WTC11 (cell line): ENCODE data around the gene ENO3. TPM values are rescaled to one million over a fixed set of nuclear protein-coding genes. Genes with fewer than 3 reads are reported as not detected.

Source experiments
- ATAC-seq: fragments of 200-7000 bp; cut with Tn5 transposase; 2 replicates; pipeline ENCODE4 v1.10.0; 2021; ENCODE audit warnings: mild to moderate bottlenecking, moderate library complexity
- CTCF ChIA-PET: fragments of 300-600 bp; sonication (Branson Sonifier 250); formaldehyde crosslinking; loops from one replicate; lab custom pipeline; 2021; ENCODE audit warnings: antibody characterized with exemption; lab: Charles Lee
- POLR2A ChIA-PET: fragments of 350-600 bp; sonication (Branson Sonifier 250); formaldehyde crosslinking; loops from one replicate; lab custom pipeline; 2021; ENCODE audit warnings: antibody characterized with exemption; lab: Charles Lee
- DNase-seq: peaks from one replicate; pipeline ENCODE4 v3.0.0; 2021; ENCODE audit warnings: low spot score
- H3K27ac Mint-ChIP-seq: 2 replicates; pipeline ENCODE4 v1.8.0; 2021; ENCODE audit warnings: mixed read lengths
- H3K27me3 Mint-ChIP-seq: 2 replicates; pipeline ENCODE4 v1.8.0; 2021; ENCODE audit warnings: low read depth, mild to moderate bottlenecking, moderate library complexity, mixed read lengths
- H3K36me3 Mint-ChIP-seq: 2 replicates; pipeline ENCODE4 v1.8.0; 2021; ENCODE audit warnings: mixed read lengths
- H3K4me1 Mint-ChIP-seq: 2 replicates; pipeline ENCODE4 v1.8.0; 2022; ENCODE audit warnings: mixed read lengths
- H3K4me3 Mint-ChIP-seq: 2 replicates; pipeline ENCODE4 v1.8.0; 2021; ENCODE audit warnings: mild to moderate bottlenecking, moderate library complexity, mixed read lengths
- H3K9me3 Mint-ChIP-seq: 2 replicates; pipeline ENCODE4 v1.8.0; 2021; ENCODE audit warnings: mixed read lengths
- CBFB ChIP-seq: sonication (generic); formaldehyde crosslinking; IDR thresholded peaks from 2 replicates; pipeline ENCODE4 v1.8.1; 2022; ENCODE audit warnings: mild to moderate bottlenecking, low read depth, missing genetic modification reagents
- ELF4 ChIP-seq: sonication (generic); formaldehyde crosslinking; IDR thresholded peaks from 2 replicates; pipeline ENCODE4 v1.8.1; 2022; ENCODE audit warnings: low read depth, mild to moderate bottlenecking, moderate library complexity, missing genetic modification reagents
- ETV6 ChIP-seq: sonication (generic); formaldehyde crosslinking; IDR thresholded peaks from 2 replicates; pipeline ENCODE4 v1.8.1; 2022; ENCODE audit warnings: mild to moderate bottlenecking, missing genetic modification reagents
- FOXJ3 ChIP-seq: sonication (generic); formaldehyde crosslinking; IDR thresholded peaks from 2 replicates; pipeline ENCODE4 v1.9.0; 2021; ENCODE audit warnings: missing genetic modification reagents, mild to moderate bottlenecking, borderline replicate concordance
- GRHL2 ChIP-seq: fragments of 250-450 bp; sonication (Bioruptor Pico); IDR thresholded peaks from 2 replicates; pipeline ENCODE4 v1.8.0; 2022; ENCODE audit warnings: mild to moderate bottlenecking, moderate library complexity; ENCODE audit not compliant: insufficient replicate concordance, severe bottlenecking
- JUN ChIP-seq: sonication (generic); formaldehyde crosslinking; IDR thresholded peaks from 2 replicates; pipeline ENCODE4 v1.8.0; 2023; ENCODE audit warnings: mild to moderate bottlenecking, missing genetic modification reagents
- KAT7 ChIP-seq: sonication (generic); formaldehyde crosslinking; IDR thresholded peaks from 2 replicates; pipeline ENCODE4 v1.8.1; 2023; ENCODE audit warnings: missing genetic modification reagents, mild to moderate bottlenecking, borderline replicate concordance
- MXD4 ChIP-seq: fragments of 250-450 bp; sonication (Bioruptor Pico); IDR thresholded peaks from 2 replicates; pipeline ENCODE4 v1.8.0; 2021; ENCODE audit warnings: mild to moderate bottlenecking, moderate library complexity, borderline replicate concordance
- PRRX2 ChIP-seq: fragments of 250-450 bp; sonication (Bioruptor Pico); IDR thresholded peaks from 2 replicates; pipeline ENCODE4 v1.8.0; 2021; ENCODE audit warnings: mild to moderate bottlenecking
- SMAD3 ChIP-seq: sonication (generic); formaldehyde crosslinking; IDR thresholded peaks from 2 replicates; pipeline ENCODE4 v1.8.0; 2022; ENCODE audit warnings: missing genetic modification reagents, mild to moderate bottlenecking, borderline replicate concordance
- ZNF263 ChIP-seq: sonication (generic); formaldehyde crosslinking; IDR thresholded peaks from 2 replicates; pipeline ENCODE4 v1.8.1; 2022; ENCODE audit warnings: low read depth, mild to moderate bottlenecking, moderate library complexity, missing genetic modification reagents
- ZNF317 ChIP-seq: sonication (generic); formaldehyde crosslinking; IDR thresholded peaks from 2 replicates; pipeline ENCODE4 v1.8.1; 2023; ENCODE audit warnings: low read depth, mild to moderate bottlenecking, moderate library complexity, missing genetic modification reagents, borderline replicate concordance
- ZNF423 ChIP-seq: fragments of 250-450 bp; sonication (Bioruptor Pico); IDR thresholded peaks from 2 replicates; pipeline ENCODE4 v2.1.2; 2022; ENCODE audit warnings: mild to moderate bottlenecking, moderate library complexity
- total RNA-seq: library from RNA; stranded (reverse); gene quantifications from 3 replicates; pipeline ENCODE4 v1.2.3, GENCODE V29; 2021
- TF ChIP-seq, protein P1 (sequence below): sonication (generic); formaldehyde crosslinking; IDR thresholded peaks from 2 replicates; pipeline ENCODE4 v1.8.0; 2023; ENCODE audit warnings: mild to moderate bottlenecking, missing genetic modification reagents
- TF ChIP-seq, protein P2 (sequence below): fragments of 250-450 bp; sonication (Bioruptor Pico); IDR thresholded peaks from 2 replicates; pipeline ENCODE4 v1.9.0; 2021; ENCODE audit warnings: mild to moderate bottlenecking, borderline replicate concordance
- TF ChIP-seq, protein P3 (sequence below): fragments of 200-600 bp; IDR thresholded peaks from 2 replicates; pipeline ENCODE4 v1.8.0; 2022; ENCODE audit warnings: antibody characterized with exemption
- TF ChIP-seq, protein P4 (sequence below): sonication (generic); formaldehyde crosslinking; IDR thresholded peaks from 2 replicates; pipeline ENCODE4 v1.8.1; 2023; ENCODE audit warnings: mild to moderate bottlenecking, missing genetic modification reagents, moderate library complexity
- TF ChIP-seq, protein P5 (sequence below): sonication (generic); formaldehyde crosslinking; conservative IDR thresholded peaks from 2 replicates; pipeline ENCODE4 v1.8.1; 2023; ENCODE audit warnings: mild to moderate bottlenecking, low read depth, missing genetic modification reagents, moderate library complexity
- TF ChIP-seq, protein P6 (sequence below): sonication (generic); formaldehyde crosslinking; IDR thresholded peaks from 2 replicates; pipeline ENCODE4 v1.8.1; 2023; ENCODE audit warnings: mild to moderate bottlenecking, moderate library complexity, missing genetic modification reagents

Gene ENO3
- total RNA-seq, 1 experiment from 2014 or later, result 30.9 TPM

DNA sequence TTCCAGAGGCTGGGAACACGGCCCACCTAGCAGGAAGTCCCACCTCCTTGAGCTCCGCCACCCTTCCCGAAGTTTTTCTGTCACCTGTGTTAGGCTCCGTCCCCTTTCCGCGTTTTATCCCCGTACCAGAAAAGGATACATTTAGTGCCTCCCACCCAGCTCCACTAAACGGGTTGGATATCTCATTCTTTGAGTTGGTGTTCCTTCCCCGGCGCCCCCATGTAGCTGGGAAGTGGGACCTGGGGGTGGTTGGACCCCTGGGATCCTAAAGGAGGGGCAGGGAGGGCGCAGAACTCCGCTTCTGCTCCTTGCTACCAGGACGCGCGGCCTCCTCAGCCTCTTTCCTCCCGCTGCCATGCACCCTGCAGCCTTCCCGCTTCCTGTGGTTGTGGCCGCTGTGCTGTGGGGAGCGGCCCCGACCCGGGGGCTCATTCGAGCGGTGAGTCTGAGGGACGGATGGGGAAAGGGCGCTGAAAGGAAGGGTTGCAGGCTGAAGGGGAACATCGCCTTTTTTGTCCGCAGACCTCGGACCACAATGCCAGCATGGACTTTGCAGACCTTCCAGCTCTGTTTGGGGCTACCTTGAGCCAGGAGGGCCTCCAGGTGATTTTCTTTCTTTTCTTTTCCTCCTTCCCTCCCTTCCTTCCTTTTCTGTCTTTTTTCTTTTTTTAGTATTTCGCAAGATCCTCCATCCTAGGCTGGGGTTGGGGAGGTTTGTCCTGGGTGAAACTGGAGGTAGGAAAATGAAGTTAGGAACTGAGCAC, 10.2 kb upstream of the ENO3 start:
- ATAC-seq (peak; percentile 38), DNase-seq (peak; percentile 70)
- Mint-ChIP-seq H3K9me3 (no peaks in the 10 kb centered on the region), H3K4me1 (peaks cover 32% of the 10 kb centered on the region), H3K4me3 (peak overlapping the region; percentile 96), H3K27me3 (no peaks in the 10 kb centered on the region), H3K27ac (peak overlapping the region; percentile 98), H3K36me3 (peaks cover 51% of the 10 kb centered on the region)
- POLR2A ChIA-PET, result interaction anchor here (0.7 to 2.6 kb wide), 8 partner anchors 8 to 57 kb away, joined by 3 to 38 read pairs (median 3); partner anchors contain the start of genes CHRNE, GP1BA, INCA1 and KIF1C
- CTCF ChIA-PET, result interaction anchor here (0.5 to 2.6 kb wide), 16 partner anchors 10 to 498 kb away, joined by 3 to 38 read pairs (median 5); partner anchors contain the start of genes C1QBP, CAMTA2, CHRNE and ENO3
- TF ChIP-seq, protein P1, sequence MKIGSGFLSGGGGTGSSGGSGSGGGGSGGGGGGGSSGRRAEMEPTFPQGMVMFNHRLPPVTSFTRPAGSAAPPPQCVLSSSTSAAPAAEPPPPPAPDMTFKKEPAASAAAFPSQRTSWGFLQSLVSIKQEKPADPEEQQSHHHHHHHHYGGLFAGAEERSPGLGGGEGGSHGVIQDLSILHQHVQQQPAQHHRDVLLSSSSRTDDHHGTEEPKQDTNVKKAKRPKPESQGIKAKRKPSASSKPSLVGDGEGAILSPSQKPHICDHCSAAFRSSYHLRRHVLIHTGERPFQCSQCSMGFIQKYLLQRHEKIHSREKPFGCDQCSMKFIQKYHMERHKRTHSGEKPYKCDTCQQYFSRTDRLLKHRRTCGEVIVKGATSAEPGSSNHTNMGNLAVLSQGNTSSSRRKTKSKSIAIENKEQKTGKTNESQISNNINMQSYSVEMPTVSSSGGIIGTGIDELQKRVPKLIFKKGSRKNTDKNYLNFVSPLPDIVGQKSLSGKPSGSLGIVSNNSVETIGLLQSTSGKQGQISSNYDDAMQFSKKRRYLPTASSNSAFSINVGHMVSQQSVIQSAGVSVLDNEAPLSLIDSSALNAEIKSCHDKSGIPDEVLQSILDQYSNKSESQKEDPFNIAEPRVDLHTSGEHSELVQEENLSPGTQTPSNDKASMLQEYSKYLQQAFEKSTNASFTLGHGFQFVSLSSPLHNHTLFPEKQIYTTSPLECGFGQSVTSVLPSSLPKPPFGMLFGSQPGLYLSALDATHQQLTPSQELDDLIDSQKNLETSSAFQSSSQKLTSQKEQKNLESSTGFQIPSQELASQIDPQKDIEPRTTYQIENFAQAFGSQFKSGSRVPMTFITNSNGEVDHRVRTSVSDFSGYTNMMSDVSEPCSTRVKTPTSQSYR (CRISPR knock-in tag), result no peak
- TF ChIP-seq SMAD3 (CRISPR knock-in tag), result 0 out of 2 replicates have a peak, but pooled peaks have one; percentile 17
- peak; percentile 76 for TF ChIP-seq ETV6 (CRISPR knock-in tag)

DNA sequence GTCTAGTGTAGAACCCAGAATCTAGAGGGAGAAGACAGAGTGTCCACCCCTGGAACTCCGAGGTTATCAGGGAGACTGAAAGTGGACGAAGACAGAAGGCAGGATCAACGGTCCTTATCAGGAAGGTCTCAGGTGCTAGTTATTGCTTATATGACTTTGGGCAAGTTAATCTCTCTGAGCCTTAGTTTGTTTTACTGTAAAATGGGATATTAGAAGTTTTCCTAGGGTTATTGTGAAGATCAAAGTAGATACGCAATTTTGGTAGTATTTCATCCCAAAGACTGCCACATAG, 9.7 kb upstream of the ENO3 start:
- ChIA-PET POLR2A (interaction anchor here (2.6 kb wide), 1 partner anchor 26 kb away, joined by 38 read pairs; the partner anchor contains the start of gene SPAG7), CTCF (interaction anchor here (0.9 kb wide), 1 partner anchor 37 kb away, joined by 3 read pairs; no protein-coding TSS in a partner anchor)
- H3K9me3 Mint-ChIP-seq, result no peaks in the 10 kb centered on the region
- H3K36me3 Mint-ChIP-seq, result peaks cover 52% of the 10 kb centered on the region
- no peaks in the 10 kb centered on the region for H3K27me3 Mint-ChIP-seq
- peak overlapping the region; percentile 96 for H3K4me3 Mint-ChIP-seq
- H3K27ac Mint-ChIP-seq, result peak overlapping the region; percentile 98
- no peak for DNase-seq
- no peak for ATAC-seq
- peaks cover 36% of the 10 kb centered on the region for H3K4me1 Mint-ChIP-seq
- no peak for TF ChIP-seq ZNF263 (CRISPR knock-in tag)
- no peak for TF ChIP-seq ELF4 (CRISPR knock-in tag)
- no peak for TF ChIP-seq KAT7
- TF ChIP-seq FOXJ3 (CRISPR knock-in tag), result no peak
- TF ChIP-seq CBFB (CRISPR knock-in tag), result no peak
- no peak for TF ChIP-seq ZNF317
- TF ChIP-seq, protein P2, sequence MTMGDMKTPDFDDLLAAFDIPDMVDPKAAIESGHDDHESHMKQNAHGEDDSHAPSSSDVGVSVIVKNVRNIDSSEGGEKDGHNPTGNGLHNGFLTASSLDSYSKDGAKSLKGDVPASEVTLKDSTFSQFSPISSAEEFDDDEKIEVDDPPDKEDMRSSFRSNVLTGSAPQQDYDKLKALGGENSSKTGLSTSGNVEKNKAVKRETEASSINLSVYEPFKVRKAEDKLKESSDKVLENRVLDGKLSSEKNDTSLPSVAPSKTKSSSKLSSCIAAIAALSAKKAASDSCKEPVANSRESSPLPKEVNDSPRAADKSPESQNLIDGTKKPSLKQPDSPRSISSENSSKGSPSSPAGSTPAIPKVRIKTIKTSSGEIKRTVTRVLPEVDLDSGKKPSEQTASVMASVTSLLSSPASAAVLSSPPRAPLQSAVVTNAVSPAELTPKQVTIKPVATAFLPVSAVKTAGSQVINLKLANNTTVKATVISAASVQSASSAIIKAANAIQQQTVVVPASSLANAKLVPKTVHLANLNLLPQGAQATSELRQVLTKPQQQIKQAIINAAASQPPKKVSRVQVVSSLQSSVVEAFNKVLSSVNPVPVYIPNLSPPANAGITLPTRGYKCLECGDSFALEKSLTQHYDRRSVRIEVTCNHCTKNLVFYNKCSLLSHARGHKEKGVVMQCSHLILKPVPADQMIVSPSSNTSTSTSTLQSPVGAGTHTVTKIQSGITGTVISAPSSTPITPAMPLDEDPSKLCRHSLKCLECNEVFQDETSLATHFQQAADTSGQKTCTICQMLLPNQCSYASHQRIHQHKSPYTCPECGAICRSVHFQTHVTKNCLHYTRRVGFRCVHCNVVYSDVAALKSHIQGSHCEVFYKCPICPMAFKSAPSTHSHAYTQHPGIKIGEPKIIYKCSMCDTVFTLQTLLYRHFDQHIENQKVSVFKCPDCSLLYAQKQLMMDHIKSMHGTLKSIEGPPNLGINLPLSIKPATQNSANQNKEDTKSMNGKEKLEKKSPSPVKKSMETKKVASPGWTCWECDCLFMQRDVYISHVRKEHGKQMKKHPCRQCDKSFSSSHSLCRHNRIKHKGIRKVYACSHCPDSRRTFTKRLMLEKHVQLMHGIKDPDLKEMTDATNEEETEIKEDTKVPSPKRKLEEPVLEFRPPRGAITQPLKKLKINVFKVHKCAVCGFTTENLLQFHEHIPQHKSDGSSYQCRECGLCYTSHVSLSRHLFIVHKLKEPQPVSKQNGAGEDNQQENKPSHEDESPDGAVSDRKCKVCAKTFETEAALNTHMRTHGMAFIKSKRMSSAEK (CRISPR knock-in tag), result no peak
- TF ChIP-seq, protein P3, sequence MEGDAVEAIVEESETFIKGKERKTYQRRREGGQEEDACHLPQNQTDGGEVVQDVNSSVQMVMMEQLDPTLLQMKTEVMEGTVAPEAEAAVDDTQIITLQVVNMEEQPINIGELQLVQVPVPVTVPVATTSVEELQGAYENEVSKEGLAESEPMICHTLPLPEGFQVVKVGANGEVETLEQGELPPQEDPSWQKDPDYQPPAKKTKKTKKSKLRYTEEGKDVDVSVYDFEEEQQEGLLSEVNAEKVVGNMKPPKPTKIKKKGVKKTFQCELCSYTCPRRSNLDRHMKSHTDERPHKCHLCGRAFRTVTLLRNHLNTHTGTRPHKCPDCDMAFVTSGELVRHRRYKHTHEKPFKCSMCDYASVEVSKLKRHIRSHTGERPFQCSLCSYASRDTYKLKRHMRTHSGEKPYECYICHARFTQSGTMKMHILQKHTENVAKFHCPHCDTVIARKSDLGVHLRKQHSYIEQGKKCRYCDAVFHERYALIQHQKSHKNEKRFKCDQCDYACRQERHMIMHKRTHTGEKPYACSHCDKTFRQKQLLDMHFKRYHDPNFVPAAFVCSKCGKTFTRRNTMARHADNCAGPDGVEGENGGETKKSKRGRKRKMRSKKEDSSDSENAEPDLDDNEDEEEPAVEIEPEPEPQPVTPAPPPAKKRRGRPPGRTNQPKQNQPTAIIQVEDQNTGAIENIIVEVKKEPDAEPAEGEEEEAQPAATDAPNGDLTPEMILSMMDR, result no peak
- no peak for TF ChIP-seq MXD4 (CRISPR knock-in tag)
- TF ChIP-seq ZNF423, result no peak
- TF ChIP-seq, protein P4, sequence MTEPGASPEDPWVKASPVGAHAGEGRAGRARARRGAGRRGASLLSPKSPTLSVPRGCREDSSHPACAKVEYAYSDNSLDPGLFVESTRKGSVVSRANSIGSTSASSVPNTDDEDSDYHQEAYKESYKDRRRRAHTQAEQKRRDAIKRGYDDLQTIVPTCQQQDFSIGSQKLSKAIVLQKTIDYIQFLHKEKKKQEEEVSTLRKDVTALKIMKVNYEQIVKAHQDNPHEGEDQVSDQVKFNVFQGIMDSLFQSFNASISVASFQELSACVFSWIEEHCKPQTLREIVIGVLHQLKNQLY (CRISPR knock-in tag), result no peak
- TF ChIP-seq, protein P5, sequence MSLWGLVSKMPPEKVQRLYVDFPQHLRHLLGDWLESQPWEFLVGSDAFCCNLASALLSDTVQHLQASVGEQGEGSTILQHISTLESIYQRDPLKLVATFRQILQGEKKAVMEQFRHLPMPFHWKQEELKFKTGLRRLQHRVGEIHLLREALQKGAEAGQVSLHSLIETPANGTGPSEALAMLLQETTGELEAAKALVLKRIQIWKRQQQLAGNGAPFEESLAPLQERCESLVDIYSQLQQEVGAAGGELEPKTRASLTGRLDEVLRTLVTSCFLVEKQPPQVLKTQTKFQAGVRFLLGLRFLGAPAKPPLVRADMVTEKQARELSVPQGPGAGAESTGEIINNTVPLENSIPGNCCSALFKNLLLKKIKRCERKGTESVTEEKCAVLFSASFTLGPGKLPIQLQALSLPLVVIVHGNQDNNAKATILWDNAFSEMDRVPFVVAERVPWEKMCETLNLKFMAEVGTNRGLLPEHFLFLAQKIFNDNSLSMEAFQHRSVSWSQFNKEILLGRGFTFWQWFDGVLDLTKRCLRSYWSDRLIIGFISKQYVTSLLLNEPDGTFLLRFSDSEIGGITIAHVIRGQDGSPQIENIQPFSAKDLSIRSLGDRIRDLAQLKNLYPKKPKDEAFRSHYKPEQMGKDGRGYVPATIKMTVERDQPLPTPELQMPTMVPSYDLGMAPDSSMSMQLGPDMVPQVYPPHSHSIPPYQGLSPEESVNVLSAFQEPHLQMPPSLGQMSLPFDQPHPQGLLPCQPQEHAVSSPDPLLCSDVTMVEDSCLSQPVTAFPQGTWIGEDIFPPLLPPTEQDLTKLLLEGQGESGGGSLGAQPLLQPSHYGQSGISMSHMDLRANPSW, result no peak
- no peak for TF ChIP-seq PRRX2 (CRISPR knock-in tag)
- no peak for TF ChIP-seq JUN (CRISPR knock-in tag)
- TF ChIP-seq, protein P6, sequence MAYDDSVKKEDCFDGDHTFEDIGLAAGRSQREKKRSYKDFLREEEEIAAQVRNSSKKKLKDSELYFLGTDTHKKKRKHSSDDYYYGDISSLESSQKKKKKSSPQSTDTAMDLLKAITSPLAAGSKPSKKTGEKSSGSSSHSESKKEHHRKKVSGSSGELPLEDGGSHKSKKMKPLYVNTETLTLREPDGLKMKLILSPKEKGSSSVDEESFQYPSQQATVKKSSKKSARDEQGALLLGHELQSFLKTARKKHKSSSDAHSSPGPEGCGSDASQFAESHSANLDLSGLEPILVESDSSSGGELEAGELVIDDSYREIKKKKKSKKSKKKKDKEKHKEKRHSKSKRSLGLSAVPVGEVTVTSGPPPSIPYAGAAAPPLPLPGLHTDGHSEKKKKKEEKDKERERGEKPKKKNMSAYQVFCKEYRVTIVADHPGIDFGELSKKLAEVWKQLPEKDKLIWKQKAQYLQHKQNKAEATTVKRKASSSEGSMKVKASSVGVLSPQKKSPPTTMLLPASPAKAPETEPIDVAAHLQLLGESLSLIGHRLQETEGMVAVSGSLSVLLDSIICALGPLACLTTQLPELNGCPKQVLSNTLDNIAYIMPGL (CRISPR knock-in tag), result no peak
- TF ChIP-seq GRHL2, result no peak
